H1 (cell line): ENCODE measurements around the gene PAX4. TPM values are rescaled to one million over a fixed set of nuclear protein-coding genes. Genes with fewer than 3 reads are reported as not detected.

ENCODE experiments used
- CTCF ChIA-PET: fragments of 300-600 bp; sonication (Branson Sonifier 250); formaldehyde crosslinking; loops from one replicate; lab custom pipeline; 2021; ENCODE audit not compliant: partially characterized antibody; lab: Charles Lee
- POLR2A ChIA-PET: fragments of 300-600 bp; sonication (Branson Sonifier 250); formaldehyde crosslinking; loops from one replicate; lab custom pipeline; 2021; ENCODE audit warnings: inconsistent platforms; ENCODE audit not compliant: partially characterized antibody; lab: Charles Lee
- DNase-seq, 2 experiments: peaks; one replicate each; pipeline versions ENCODE4 v3.0.0 to v3.0.0-alpha.2; 2010 to 2022; ENCODE audit warnings: low spot score in 2 of 2, low read depth in 1 of 2, mixed read lengths in 1 of 2
- FAIRE-seq: peaks from 2 replicates; lab custom pipeline; 2011; peaks lifted over from hg19 to GRCh38; lab: Jason Lieb, UNC
- H2AFZ ChIP-seq: 2 replicates; pipeline ENCODE4 v1.8.1; 2012; ENCODE audit warnings: low read length, inconsistent platforms
- H2AK5ac ChIP-seq: 2 replicates; pipeline ENCODE4 v1.6.1; 2013; ENCODE audit warnings: low read depth, low read length
- H2BK120ac ChIP-seq: replicated peaks from 2 replicates; pipeline ENCODE3; 2013; ENCODE audit warnings: low read depth, low read length, inconsistent platforms
- H2BK12ac ChIP-seq: 2 replicates; pipeline ENCODE4 v1.6.1; 2013; ENCODE audit warnings: low read depth, low read length
- H2BK15ac ChIP-seq: 2 replicates; pipeline ENCODE4 v1.6.1; 2013; ENCODE audit warnings: low read length
- H2BK20ac ChIP-seq: 2 replicates; pipeline ENCODE4 v1.6.1; 2013; ENCODE audit warnings: low read length
- H2BK5ac ChIP-seq: 2 replicates; pipeline ENCODE4 v1.6.1; 2013; ENCODE audit warnings: low read depth, low read length
- H3K14ac ChIP-seq: 2 replicates; pipeline ENCODE4 v1.6.1; 2013; ENCODE audit warnings: inconsistent platforms; ENCODE audit not compliant: insufficient read length
- H3K18ac ChIP-seq: 2 replicates; pipeline ENCODE4 v1.6.1; 2013; ENCODE audit warnings: low read length; ENCODE audit errors: extremely low read depth
- H3K23ac ChIP-seq: 2 replicates; pipeline ENCODE4 v1.6.1; 2013; ENCODE audit warnings: inconsistent platforms; ENCODE audit not compliant: insufficient read length
- H3K23me2 ChIP-seq: 2 replicates; pipeline ENCODE4 v1.6.1; 2013; ENCODE audit warnings: low read depth, low read length
- H3K27ac ChIP-seq: 2 replicates; pipeline ENCODE4 v1.6.1; 2011; ENCODE audit warnings: low read depth, low read length, inconsistent platforms
- H3K27me3 ChIP-seq, 4 experiments: replicated peaks in 1 of 4; 1 replicate in 1 of 4; 2 replicates in 3 of 4; pipeline versions ENCODE4 v1.6.1 to v1.8.1; 2011 to 2013; ENCODE audit warnings: low read length in 3 of 4, mild to moderate bottlenecking in 3 of 4, inconsistent platforms in 2 of 4, mixed read lengths in 2 of 4, moderate library complexity in 1 of 4; ENCODE audit not compliant: control insufficient read depth in 3 of 4, insufficient read depth in 3 of 4; ENCODE audit errors: extremely low read depth in 1 of 4
- H3K36me3 ChIP-seq, 4 experiments: 2 replicates each; pipeline versions ENCODE4 v1.6.1 to v1.8.1; 2011 to 2013; ENCODE audit warnings: mild to moderate bottlenecking in 4 of 4, low read length in 3 of 4, moderate library complexity in 2 of 4, control low read depth in 1 of 4, inconsistent platforms in 1 of 4; ENCODE audit not compliant: insufficient read depth in 4 of 4, control insufficient read depth in 2 of 4
- H3K4ac ChIP-seq: replicated peaks from 2 replicates; pipeline ENCODE3; 2013; ENCODE audit warnings: low read length, low read depth, mixed read lengths, inconsistent platforms; ENCODE audit not compliant: insufficient read length
- H3K4me1 ChIP-seq, 4 experiments: replicated peaks in 1 of 4; 1 replicate in 1 of 4; 2 replicates in 3 of 4; pipeline versions ENCODE4 v1.6.1 to v1.8.1; 2011 to 2013; ENCODE audit warnings: low read length in 3 of 4, inconsistent platforms in 2 of 4, mixed read lengths in 1 of 4; ENCODE audit not compliant: insufficient read depth in 4 of 4, control insufficient read depth in 3 of 4
- H3K4me2 ChIP-seq, 2 experiments: 2 replicates each; pipeline versions ENCODE4 v1.6.1 to v1.8.1; 2011 to 2013; ENCODE audit warnings: low read depth in 2 of 2, low read length in 2 of 2, control low read depth in 1 of 2, inconsistent platforms in 1 of 2, mild to moderate bottlenecking in 1 of 2; ENCODE audit not compliant: insufficient read depth in 1 of 2
- H3K4me3 ChIP-seq, 4 experiments: fragments of 200-600, 300-600 bp in 1 of 4; sonication (generic), shearing (Covaris generic), sonication (Bioruptor Twin) in 1 of 4; 2 replicates each; pipeline versions ENCODE4 v1.5.1 to v1.8.1; 2011 to 2016; ENCODE audit warnings: low read length in 4 of 4, low read depth in 3 of 4, control low read depth in 2 of 4, inconsistent platforms in 2 of 4, mild to moderate bottlenecking in 2 of 4, mixed read lengths in 1 of 4, moderate library complexity in 1 of 4; ENCODE audit not compliant: insufficient read depth in 2 of 4; ENCODE audit errors: extremely low read depth in 1 of 4
- H3K56ac ChIP-seq: replicated peaks from 2 replicates; pipeline ENCODE3; 2013; ENCODE audit warnings: low read depth, mild to moderate bottlenecking, mixed read lengths, low read length, inconsistent platforms; ENCODE audit not compliant: insufficient read length
- H3K79me1 ChIP-seq: 2 replicates; pipeline ENCODE4 v1.6.1; 2013; ENCODE audit warnings: low read depth, low read length, control low read depth
- H3K79me2 ChIP-seq, 2 experiments: 2 replicates each; pipeline versions ENCODE4 v1.6.1 to v1.8.1; 2012 to 2013; ENCODE audit warnings: low read length in 2 of 2, mild to moderate bottlenecking in 2 of 2, inconsistent platforms in 1 of 2; ENCODE audit not compliant: insufficient read depth in 2 of 2, control insufficient read depth in 1 of 2
- H3K9ac ChIP-seq, 4 experiments: replicated peaks in 1 of 4; 1 replicate in 1 of 4; 2 replicates in 3 of 4; pipeline versions ENCODE4 v1.6.1 to v1.8.1; 2011 to 2013; ENCODE audit warnings: low read depth in 3 of 4, low read length in 3 of 4, control low read depth in 2 of 4, mild to moderate bottlenecking in 2 of 4, moderate library complexity in 2 of 4, inconsistent platforms in 1 of 4; ENCODE audit errors: extremely low read depth in 1 of 4
- H3K9me3 ChIP-seq, 2 experiments: 2 replicates each; pipeline versions ENCODE4 v1.6.1 to v1.8.1; 2012 to 2013; ENCODE audit warnings: mild to moderate bottlenecking in 2 of 2, moderate library complexity in 2 of 2, control low read depth in 1 of 2, inconsistent platforms in 1 of 2, low read depth in 1 of 2, low read length in 1 of 2, mixed read lengths in 1 of 2; ENCODE audit not compliant: insufficient read depth in 2 of 2
- H4K20me1 ChIP-seq, 2 experiments: replicated peaks in 1 of 2; 2 replicates each; pipeline versions ENCODE3 to v1.8.1; 2011 to 2013; ENCODE audit warnings: inconsistent platforms in 2 of 2, low read length in 2 of 2, mild to moderate bottlenecking in 1 of 2; ENCODE audit not compliant: insufficient read depth in 2 of 2, control insufficient read depth in 1 of 2
- H4K5ac ChIP-seq: 2 replicates; pipeline ENCODE4 v1.6.1; 2013; ENCODE audit warnings: low read length, low read depth, mixed read lengths, inconsistent platforms; ENCODE audit not compliant: insufficient read length
- H4K8ac ChIP-seq: 2 replicates; pipeline ENCODE4 v1.8.0; 2013; ENCODE audit warnings: mild to moderate bottlenecking, moderate library complexity, low read length, inconsistent platforms; ENCODE audit not compliant: insufficient read depth; ENCODE audit errors: extremely low read depth
- H4K91ac ChIP-seq: replicated peaks from 2 replicates; pipeline ENCODE3; 2013; ENCODE audit warnings: low read length, mixed read lengths, inconsistent platforms; ENCODE audit not compliant: insufficient read length
- CHD2 ChIP-seq: IDR thresholded peaks from 2 replicates; pipeline ENCODE4 v1.6.1; 2012; ENCODE audit warnings: low read length, improper control_type of control experiment
- EP300 ChIP-seq, 2 experiments: IDR thresholded peaks; 1 replicate in 1 of 2; 2 replicates in 1 of 2; pipeline ENCODE4 v1.6.1; 2011 to 2012; ENCODE audit warnings: low read depth in 2 of 2, low read length in 2 of 2, mild to moderate bottlenecking in 2 of 2, borderline replicate concordance in 1 of 2, inconsistent platforms in 1 of 2, moderate library complexity in 1 of 2
- EZH2 ChIP-seq: fragments of 200-600 bp; sonication (generic); IDR thresholded peaks from 2 replicates; pipeline ENCODE4 v1.7.1; 2012; ENCODE audit warnings: low read depth, mild to moderate bottlenecking, moderate library complexity, low read length, inconsistent platforms; ENCODE audit not compliant: severe bottlenecking
- HDAC6 ChIP-seq: IDR thresholded peaks from one replicate; pipeline ENCODE4 v1.7.1; 2012; ENCODE audit warnings: low read depth, mild to moderate bottlenecking, inconsistent platforms, low read length, moderate library complexity
- NANOG ChIP-seq: IDR thresholded peaks from 2 replicates; pipeline ENCODE4 v1.6.1; 2011; ENCODE audit warnings: low read length, low read depth, mild to moderate bottlenecking, inconsistent platforms; ENCODE audit not compliant: insufficient read depth, poor library complexity, severe bottlenecking
- RFX5 ChIP-seq: IDR thresholded peaks from 2 replicates; pipeline ENCODE4 v1.6.1; 2011; ENCODE audit warnings: low read depth, low read length, improper control_type of control experiment, borderline replicate concordance
- RXRA ChIP-seq: IDR thresholded peaks from 2 replicates; pipeline ENCODE4 v1.6.1; 2011; ENCODE audit warnings: low read depth, mild to moderate bottlenecking, low read length, moderate library complexity; ENCODE audit not compliant: insufficient read depth
- SP1 ChIP-seq: IDR thresholded peaks from 2 replicates; pipeline ENCODE4 v1.6.1; 2011; ENCODE audit warnings: low read depth, low read length
- TAF7 ChIP-seq: optimal IDR thresholded peaks from 2 replicates; pipeline ENCODE3; 2011; ENCODE audit warnings: low read depth, mild to moderate bottlenecking, inconsistent platforms, low read length, moderate library complexity, borderline replicate concordance
- TCF12 ChIP-seq: IDR thresholded peaks from 2 replicates; pipeline ENCODE4 v1.6.1; 2011; ENCODE audit warnings: low read depth, mild to moderate bottlenecking, low read length
- WGBS, 2 experiments: shearing (Covaris generic) in 1 of 2; methylation state at CpG; one replicate each; pipeline versions ENCODE4 v1.1.6 to v1.1.7; 2013 to 2015; ENCODE audit warnings: low lambda C conversion rate in 2 of 2, mixed read lengths in 2 of 2, inconsistent platforms in 1 of 2, low coverage in 1 of 2, missing lambda C conversion rate in 1 of 2; ENCODE audit not compliant: insufficient replicate concordance in 2 of 2, insufficient coverage in 1 of 2, insufficient read length in 1 of 2; ENCODE audit errors: extremely low coverage in 1 of 2, missing lambda C conversion rate in 1 of 2; 5-methylcytosine and 5-hydroxymethylcytosine counted together
- polyA plus RNA-seq, 7 experiments: library from polyadenylated mRNA; depleted of rRNA in 3 of 7; stranded (reverse) in 5 of 7; unstranded in 2 of 7; fragments of >200 nt in 5 of 7; fragments of 200-250 nt in 2 of 7; gene quantifications; 1 replicate in 5 of 7; 2 replicates in 1 of 7; 4 replicates in 1 of 7; pipeline versions ENCODE4 v1.2.1 to v1.2.3, GENCODE V29; 2011 to 2013; ENCODE audit warnings: missing spikeins in 2 of 7, mixed read lengths in 2 of 7
- total RNA-seq: library from RNA; stranded (reverse); fragmentation: NEBNext Ultra II Directional; extraction: Animal tissue kit (Norgen Biotek cat#: 25700); gene quantifications from 2 replicates; pipeline ENCODE4 v1.2.1, GENCODE V29; 2021

The PAX4 gene
- total and polyA plus RNA-seq, 2 of the 8 experiments (the other 6 are each of a cell fraction or from before 2014, with no cell fraction given): 0.20 TPM; not detected in 1

- Histone ChIP-seq H4K5ac (no peak overlapping the region), H3K9ac (no peak overlapping the region), H3K18ac (no peak overlapping the region), H2BK12ac (no peak overlapping the region), H3K36me3 (peaks cover 0 to 14% (median under 1%) of the 10 kb centered on the region in 4 experiments; a peak in 2 of 8 replicates), H3K79me2 (peaks cover 29 to 100% of the 10 kb centered on the region in 2 experiments), H4K20me1 (peaks cover 18 to 19% of the 10 kb centered on the region in 2 experiments), H2BK5ac (no peak overlapping the region), H4K91ac (no peak overlapping the region), H2AFZ (no peak overlapping the region), H2BK120ac (no peak overlapping the region), H3K4ac (no peak overlapping the region)
- POLR2A ChIA-PET: no interaction called here
- DNase-seq (no peak), FAIRE-seq (no peak)
- TF ChIP-seq SP1 (no peak), TCF12 (no peak), RFX5 (no peak), HDAC6 (no peak), EP300 (IDR thresholded peaks at IDR 0.05; ENCODE audit: borderline replicate concordance in 1 of 2, low read depth in 2 of 2, low read length in 2 of 2) (no peak), RXRA (no peak), TAF7 (no peak), CHD2 (no peak), EZH2 (no peak), NANOG (no peak)
- TF ChIP-seq, all 59 proteins: peak for 0
- H4K8ac ChIP-seq: no peak overlapping the region
- CTCF ChIA-PET: interaction anchor here (1.5 kb wide), 1 partner anchor 19 kb away, joined by 4 read pairs; no protein-coding TSS in a partner anchor
- H2BK20ac ChIP-seq: no peak overlapping the region
- H3K79me1 ChIP-seq: no peaks in the 10 kb centered on the region
- no peak overlapping the region for H3K56ac ChIP-seq
- no peaks in the 10 kb centered on the region for H3K9me3 ChIP-seq
- no peak overlapping the region for H3K23ac ChIP-seq
- no peak overlapping the region for H2BK15ac ChIP-seq
- H3K4me3 ChIP-seq: no peak overlapping the region
- no peaks in the 10 kb centered on the region for H3K27me3 ChIP-seq
- H3K14ac ChIP-seq: no peak overlapping the region
- H2AK5ac ChIP-seq: no peak overlapping the region
- no peak overlapping the region for H3K4me2 ChIP-seq
- H3K4me1 ChIP-seq: peaks cover 5 to 13% (median 8%) of the 10 kb centered on the region in 4 experiments; a peak in 5 of 7 replicates
- WGBS, 2 experiments: 96% methylated on average over 3 of the region's 3 CpGs; no CpG with 5 or more reads in 1 of the 2 experiments
- H3K27ac ChIP-seq: no peak overlapping the region
- H3K23me2 ChIP-seq: no peaks in the 10 kb centered on the region
These were observed 41.2 kb upstream of the PAX4 start for GRCh38 chr7:127658970-127659630.
